Measurements from ENCODE around the gene ARL4A. TPM values are rescaled to one million over a fixed set of nuclear protein-coding genes. Genes with fewer than 3 reads are reported as not detected.
"Not testable (repeated sequence)": the region's sequence is repeated elsewhere in the genome, so short reads cannot be mapped to it uniquely, and the experiment has no call there.

ARL4A gene
- total and polyA plus RNA-seq, 9 donors = 18.5 to 31.0 (median 23.3) TPM

GRCh38 chr7:12686234-12686890, 1.1 kb upstream of the ARL4A start:
- no peaks in the 10 kb centered on the region for H3K9me3 ChIP-seq (replicated peaks; ENCODE audit: control insufficient read depth, low read depth, low read length)
- no peaks in the 10 kb centered on the region for H3K36me3 ChIP-seq (ENCODE audit: control insufficient read depth, insufficient read depth, low read length)
- H3K27ac ChIP-seq (ENCODE audit: low read length) = peak overlapping the region; percentile 90
- no peaks in the 10 kb centered on the region for H3K27me3 ChIP-seq (ENCODE audit: control insufficient read depth, insufficient read depth, low read length)
- peak overlapping the region; percentile 90 for H3K4me3 ChIP-seq (ENCODE audit: low read length)
- peak; percentile 92 for DNase-seq
- 8% methylated on average over 54 of the region's 54 CpGs for WGBS (ENCODE audit: insufficient coverage)
- peaks cover 3% of the 10 kb centered on the region for H3K4me1 ChIP-seq (ENCODE audit: control insufficient read depth, insufficient read depth, low read length)

GRCh38 chr7:12687718-12688171, 312 bp downstream of the ARL4A start:
- Histone ChIP-seq H3K9me3 (replicated peaks; ENCODE audit: control insufficient read depth, low read depth, low read length) (no peaks in the 10 kb centered on the region), H3K27ac (ENCODE audit: low read length) (peak overlapping the region; percentile 77), H3K27me3 (ENCODE audit: control insufficient read depth, insufficient read depth, low read length) (no peaks in the 10 kb centered on the region), H3K4me1 (ENCODE audit: control insufficient read depth, insufficient read depth, low read length) (peaks cover 3% of the 10 kb centered on the region), H3K36me3 (ENCODE audit: control insufficient read depth, insufficient read depth, low read length) (no peaks in the 10 kb centered on the region), H3K4me3 (ENCODE audit: low read length) (peak overlapping the region; percentile 90)
- no peak for DNase-seq
- WGBS (ENCODE audit: insufficient coverage) = 0% methylated on average over 2 of the region's 12 CpGs

GRCh38 chr7:12688485-12689170, 1.2 kb downstream of the ARL4A start:
- H3K27me3 ChIP-seq (ENCODE audit: control insufficient read depth, insufficient read depth, low read length); H3K27ac ChIP-seq (ENCODE audit: low read length); H3K4me1 ChIP-seq (ENCODE audit: control insufficient read depth, insufficient read depth, low read length); H3K9me3 ChIP-seq (replicated peaks; ENCODE audit: control insufficient read depth, low read depth, low read length); DNase-seq; H3K36me3 ChIP-seq (ENCODE audit: control insufficient read depth, insufficient read depth, low read length): not testable (repeated sequence)
- peak overlapping the region; percentile 24 for H3K4me3 ChIP-seq (ENCODE audit: low read length)
- no CpG with 5 or more reads among the region's 3 CpGs for WGBS (ENCODE audit: insufficient coverage)

GRCh38 chr7:12689451-12689850, 2.0 kb downstream of the ARL4A start:
- no CpG with 5 or more reads among the region's 2 CpGs for WGBS (ENCODE audit: insufficient coverage)
- Histone ChIP-seq H3K4me3 (ENCODE audit: low read length) (peak overlapping the region; percentile 24), H3K27me3 (ENCODE audit: control insufficient read depth, insufficient read depth, low read length) (no peaks in the 10 kb centered on the region), H3K4me1 (ENCODE audit: control insufficient read depth, insufficient read depth, low read length) (peaks cover 3% of the 10 kb centered on the region), H3K36me3 (ENCODE audit: control insufficient read depth, insufficient read depth, low read length) (no peaks in the 10 kb centered on the region), H3K27ac (ENCODE audit: low read length) (no peak overlapping the region), H3K9me3 (replicated peaks; ENCODE audit: control insufficient read depth, low read depth, low read length) (no peaks in the 10 kb centered on the region)
- DNase-seq = no peak

GRCh38 chr7:12690041-12690878, 2.8 kb downstream of the ARL4A start:
- WGBS (ENCODE audit: insufficient coverage) = no CpG with 5 or more reads among the region's 1 CpG
- H3K27ac ChIP-seq (ENCODE audit: low read length) = no peak overlapping the region
- DNase-seq = no peak
- no peak overlapping the region for H3K4me3 ChIP-seq (ENCODE audit: low read length)
- no peaks in the 10 kb centered on the region for H3K9me3 ChIP-seq (replicated peaks; ENCODE audit: control insufficient read depth, low read depth, low read length)
- peaks cover 3% of the 10 kb centered on the region for H3K4me1 ChIP-seq (ENCODE audit: control insufficient read depth, insufficient read depth, low read length)
- no peaks in the 10 kb centered on the region for H3K36me3 ChIP-seq (ENCODE audit: control insufficient read depth, insufficient read depth, low read length)
- no peaks in the 10 kb centered on the region for H3K27me3 ChIP-seq (ENCODE audit: control insufficient read depth, insufficient read depth, low read length)

- H3K4me3 ChIP-seq (ENCODE audit: low read length); H3K27me3 ChIP-seq (ENCODE audit: control insufficient read depth, insufficient read depth, low read length); DNase-seq; H3K9me3 ChIP-seq (replicated peaks; ENCODE audit: control insufficient read depth, low read depth, low read length); H3K4me1 ChIP-seq (ENCODE audit: control insufficient read depth, insufficient read depth, low read length); H3K27ac ChIP-seq (ENCODE audit: low read length); H3K36me3 ChIP-seq (ENCODE audit: control insufficient read depth, insufficient read depth, low read length): not testable (repeated sequence)
- no CpG with 5 or more reads among the region's 3 CpGs for WGBS (ENCODE audit: insufficient coverage)
Observed at GRCh38 chr7:12691388-12691787, 4.0 kb downstream of the ARL4A start.

GRCh38 chr7:12692035-12692434, 4.6 kb downstream of the ARL4A start:
- Histone ChIP-seq H3K9me3 (replicated peaks; ENCODE audit: control insufficient read depth, low read depth, low read length) (no peaks in the 10 kb centered on the region), H3K4me3 (ENCODE audit: low read length) (no peak overlapping the region), H3K36me3 (ENCODE audit: control insufficient read depth, insufficient read depth, low read length) (no peaks in the 10 kb centered on the region), H3K27ac (ENCODE audit: low read length) (no peak overlapping the region), H3K27me3 (ENCODE audit: control insufficient read depth, insufficient read depth, low read length) (no peaks in the 10 kb centered on the region), H3K4me1 (ENCODE audit: control insufficient read depth, insufficient read depth, low read length) (no peaks in the 10 kb centered on the region)
- no peak for DNase-seq
- no CpG with 5 or more reads among the region's 1 CpG for WGBS (ENCODE audit: insufficient coverage)

- DNase-seq = no peak
- Histone ChIP-seq H3K4me1 (ENCODE audit: control insufficient read depth, insufficient read depth, low read length) (no peaks in the 10 kb centered on the region), H3K36me3 (ENCODE audit: control insufficient read depth, insufficient read depth, low read length) (no peaks in the 10 kb centered on the region), H3K27me3 (ENCODE audit: control insufficient read depth, insufficient read depth, low read length) (no peaks in the 10 kb centered on the region), H3K9me3 (replicated peaks; ENCODE audit: control insufficient read depth, low read depth, low read length) (no peaks in the 10 kb centered on the region), H3K27ac (ENCODE audit: low read length) (no peak overlapping the region), H3K4me3 (ENCODE audit: low read length) (no peak overlapping the region)
- no CpG with 5 or more reads among the region's 3 CpGs for WGBS (ENCODE audit: insufficient coverage)
Observed at GRCh38 chr7:12692479-12693259, 5.2 kb downstream of the ARL4A start.

GRCh38 chr7:12694817-12695216, 7.4 kb downstream of the ARL4A start:
- no peaks in the 10 kb centered on the region for H3K9me3 ChIP-seq (replicated peaks; ENCODE audit: control insufficient read depth, low read depth, low read length)
- H3K27ac ChIP-seq (ENCODE audit: low read length) = no peak overlapping the region
- H3K4me3 ChIP-seq (ENCODE audit: low read length) = no peak overlapping the region
- H3K4me1 ChIP-seq (ENCODE audit: control insufficient read depth, insufficient read depth, low read length) = no peaks in the 10 kb centered on the region
- WGBS (ENCODE audit: insufficient coverage) = 67% methylated on average over 1 of the region's 1 CpG
- H3K36me3 ChIP-seq (ENCODE audit: control insufficient read depth, insufficient read depth, low read length) = no peaks in the 10 kb centered on the region
- no peak for DNase-seq
- H3K27me3 ChIP-seq (ENCODE audit: control insufficient read depth, insufficient read depth, low read length) = no peaks in the 10 kb centered on the region
